ENCODE measurements around the gene SAT2.
"Not testable (repeated sequence)": the region's sequence is repeated elsewhere in the genome, so short reads cannot be mapped to it uniquely, and the experiment has no call there.

The SAT2 gene

GRCh38 chr17:7629939-7630571, 2.4 kb upstream of the SAT2 start, which contains the start of gene SHBG:
TSS of gene SHBG (plus strand) at chr17:7630135. CDS start at chr17:7630173, 38 bp downstream.
- H3K27ac ChIP-seq (ENCODE audit: low read depth, low read length) = no peak within 1 kb of the TSS
- no peaks in the 10 kb centered on the region for H3K36me3 ChIP-seq (ENCODE audit: control insufficient read depth, insufficient read depth, low read length)
- no peak within 1 kb of the TSS for H3K4me3 ChIP-seq (ENCODE audit: low read length)
- peaks cover 3% of the 10 kb centered on the region for H3K4me1 ChIP-seq (ENCODE audit: control insufficient read depth, insufficient read depth, low read length)
- no peak within 1 kb of the TSS for H3K9ac ChIP-seq (ENCODE audit: low read length)
- H3K27me3 ChIP-seq (ENCODE audit: control insufficient read depth, insufficient read depth, low read length) = no peaks in the 10 kb centered on the region

DNA sequence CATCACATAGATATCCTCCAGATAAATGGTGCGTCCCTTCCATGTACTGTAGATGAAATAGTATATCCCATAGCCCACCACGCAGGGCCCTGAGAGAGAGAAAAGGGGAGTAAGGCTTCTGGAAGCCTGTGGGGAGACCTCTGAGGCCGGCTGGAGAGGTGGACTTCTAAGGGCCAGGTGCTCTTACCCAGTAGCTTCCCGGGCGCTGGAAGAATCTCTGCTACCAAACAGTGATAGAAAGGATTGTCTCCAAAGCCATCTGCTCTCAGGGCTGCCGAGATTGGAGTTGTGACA, 718 bp downstream of the SAT2 start:
- H3K27ac ChIP-seq (ENCODE audit: low read depth, low read length) = peak overlapping the region; percentile 95
- H3K9ac ChIP-seq (ENCODE audit: low read length) = peak overlapping the region; percentile 88
- H3K36me3 ChIP-seq (ENCODE audit: control insufficient read depth, insufficient read depth, low read length) = no peaks in the 10 kb centered on the region
- H3K27me3 ChIP-seq (ENCODE audit: control insufficient read depth, insufficient read depth, low read length) = no peaks in the 10 kb centered on the region
- peak overlapping the region; percentile 81 for H3K4me3 ChIP-seq (ENCODE audit: low read length)
- H3K4me1 ChIP-seq (ENCODE audit: control insufficient read depth, insufficient read depth, low read length) = peaks cover 3% of the 10 kb centered on the region

- Histone ChIP-seq H3K36me3 (ENCODE audit: control insufficient read depth, insufficient read depth, low read length) (no peaks in the 10 kb centered on the region), H3K27me3 (ENCODE audit: control insufficient read depth, insufficient read depth, low read length) (no peaks in the 10 kb centered on the region), H3K4me1 (ENCODE audit: control insufficient read depth, insufficient read depth, low read length) (peaks cover 3% of the 10 kb centered on the region), H3K4me3 (ENCODE audit: low read length) (no peak overlapping the region), H3K9ac (ENCODE audit: low read length) (no peak overlapping the region), H3K27ac (ENCODE audit: low read depth, low read length) (no peak overlapping the region)
These were observed 1.3 kb downstream of the SAT2 start for GRCh38 chr17:7626307-7626706.

- H3K4me1 ChIP-seq (ENCODE audit: control insufficient read depth, insufficient read depth, low read length); H3K9ac ChIP-seq (ENCODE audit: low read length); H3K4me3 ChIP-seq (ENCODE audit: low read length); H3K36me3 ChIP-seq (ENCODE audit: control insufficient read depth, insufficient read depth, low read length); H3K27me3 ChIP-seq (ENCODE audit: control insufficient read depth, insufficient read depth, low read length); H3K27ac ChIP-seq (ENCODE audit: low read depth, low read length): not testable (repeated sequence)
These were observed 1.9 kb downstream of the SAT2 start for GRCh38 chr17:7625749-7626148.

DNA sequence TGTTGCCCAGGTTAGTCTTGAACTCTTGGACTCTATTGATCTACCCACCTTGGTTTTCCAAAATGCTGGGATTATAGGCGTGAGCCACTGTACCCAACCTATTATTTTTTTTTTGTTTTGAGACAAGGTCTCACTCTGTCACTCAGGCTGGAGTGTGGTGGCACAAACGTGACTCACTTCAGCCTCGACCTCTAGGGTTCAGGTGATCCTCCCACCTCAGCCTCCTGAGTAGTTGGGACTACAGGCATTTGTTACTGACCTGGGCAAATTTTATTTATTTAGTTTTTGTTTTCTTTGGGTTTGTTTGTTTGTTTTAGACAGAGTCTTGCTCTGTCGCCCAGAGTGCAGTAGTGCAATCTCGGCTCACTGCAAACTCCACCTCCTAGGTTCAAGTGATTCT, 4.0 kb downstream of the SAT2 start:
- Histone ChIP-seq H3K4me1 (ENCODE audit: control insufficient read depth, insufficient read depth, low read length) (peaks cover 3% of the 10 kb centered on the region), H3K27ac (ENCODE audit: low read depth, low read length) (no peak overlapping the region), H3K36me3 (ENCODE audit: control insufficient read depth, insufficient read depth, low read length) (no peaks in the 10 kb centered on the region), H3K9ac (ENCODE audit: low read length) (no peak overlapping the region), H3K27me3 (ENCODE audit: control insufficient read depth, insufficient read depth, low read length) (no peaks in the 10 kb centered on the region), H3K4me3 (ENCODE audit: low read length) (no peak overlapping the region)

GRCh38 chr17:7620835-7621234, 6.8 kb downstream of the SAT2 start:
- H3K4me3 ChIP-seq (ENCODE audit: low read length) = no peak overlapping the region
- no peaks in the 10 kb centered on the region for H3K4me1 ChIP-seq (ENCODE audit: control insufficient read depth, insufficient read depth, low read length)
- no peaks in the 10 kb centered on the region for H3K27me3 ChIP-seq (ENCODE audit: control insufficient read depth, insufficient read depth, low read length)
- no peak overlapping the region for H3K27ac ChIP-seq (ENCODE audit: low read depth, low read length)
- H3K9ac ChIP-seq (ENCODE audit: low read length) = no peak overlapping the region
- no peaks in the 10 kb centered on the region for H3K36me3 ChIP-seq (ENCODE audit: control insufficient read depth, insufficient read depth, low read length)

- Histone ChIP-seq H3K4me1 (ENCODE audit: control insufficient read depth, insufficient read depth, low read length) (peaks cover 2% of the 10 kb centered on the region), H3K36me3 (ENCODE audit: control insufficient read depth, insufficient read depth, low read length) (no peaks in the 10 kb centered on the region), H3K27me3 (ENCODE audit: control insufficient read depth, insufficient read depth, low read length) (no peaks in the 10 kb centered on the region), H3K9ac (ENCODE audit: low read length) (no peak overlapping the region), H3K27ac (ENCODE audit: low read depth, low read length) (no peak overlapping the region), H3K4me3 (ENCODE audit: low read length) (no peak overlapping the region)
These were observed 9.0 kb downstream of the SAT2 start for GRCh38 chr17:7618608-7619007.

GRCh38 chr17:7615265-7615747, 12.3 kb downstream of the SAT2 start:
- peak overlapping the region; percentile 77 for H3K27ac ChIP-seq (ENCODE audit: low read depth, low read length)
- peak overlapping the region; percentile 61 for H3K4me3 ChIP-seq (ENCODE audit: low read length)
- no peaks in the 10 kb centered on the region for H3K27me3 ChIP-seq (ENCODE audit: control insufficient read depth, insufficient read depth, low read length)
- H3K9ac ChIP-seq (ENCODE audit: low read length) = no peak overlapping the region
- H3K36me3 ChIP-seq (ENCODE audit: control insufficient read depth, insufficient read depth, low read length) = no peaks in the 10 kb centered on the region
- H3K4me1 ChIP-seq (ENCODE audit: control insufficient read depth, insufficient read depth, low read length) = peaks cover 18% of the 10 kb centered on the region

- Histone ChIP-seq H3K4me1 (ENCODE audit: control insufficient read depth, insufficient read depth, low read length) (peaks cover 18% of the 10 kb centered on the region), H3K27ac (ENCODE audit: low read depth, low read length) (peak within 1 kb of the TSS; percentile 83), H3K36me3 (ENCODE audit: control insufficient read depth, insufficient read depth, low read length) (no peaks in the 10 kb centered on the region), H3K9ac (ENCODE audit: low read length) (peak within 1 kb of the TSS; percentile 77), H3K27me3 (ENCODE audit: control insufficient read depth, insufficient read depth, low read length) (no peaks in the 10 kb centered on the region), H3K4me3 (ENCODE audit: low read length) (peak within 1 kb of the TSS; percentile 93)
These were observed 13.0 kb downstream of the SAT2 start, which contains the start of gene FXR2 for GRCh38 chr17:7614425-7615264. TSS of gene FXR2 (minus strand) at chr17:7614897. CDS start at chr17:7614532, 365 bp downstream.

GRCh38 chr17:7613769-7614424, 13.7 kb downstream of the SAT2 start:
- Histone ChIP-seq H3K4me1 (ENCODE audit: control insufficient read depth, insufficient read depth, low read length) (peaks cover 18% of the 10 kb centered on the region), H3K27ac (ENCODE audit: low read depth, low read length) (peak overlapping the region; percentile 83), H3K27me3 (ENCODE audit: control insufficient read depth, insufficient read depth, low read length) (no peaks in the 10 kb centered on the region), H3K9ac (ENCODE audit: low read length) (peak overlapping the region; percentile 77), H3K4me3 (ENCODE audit: low read length) (peak overlapping the region; percentile 93), H3K36me3 (ENCODE audit: control insufficient read depth, insufficient read depth, low read length) (no peaks in the 10 kb centered on the region)

GRCh38 chr17:7612294-7612640, 15.4 kb downstream of the SAT2 start:
- no peaks in the 10 kb centered on the region for H3K36me3 ChIP-seq (ENCODE audit: control insufficient read depth, insufficient read depth, low read length)
- no peak overlapping the region for H3K9ac ChIP-seq (ENCODE audit: low read length)
- peaks cover 18% of the 10 kb centered on the region for H3K4me1 ChIP-seq (ENCODE audit: control insufficient read depth, insufficient read depth, low read length)
- no peaks in the 10 kb centered on the region for H3K27me3 ChIP-seq (ENCODE audit: control insufficient read depth, insufficient read depth, low read length)
- no peak overlapping the region for H3K4me3 ChIP-seq (ENCODE audit: low read length)
- no peak overlapping the region for H3K27ac ChIP-seq (ENCODE audit: low read depth, low read length)

DNA sequence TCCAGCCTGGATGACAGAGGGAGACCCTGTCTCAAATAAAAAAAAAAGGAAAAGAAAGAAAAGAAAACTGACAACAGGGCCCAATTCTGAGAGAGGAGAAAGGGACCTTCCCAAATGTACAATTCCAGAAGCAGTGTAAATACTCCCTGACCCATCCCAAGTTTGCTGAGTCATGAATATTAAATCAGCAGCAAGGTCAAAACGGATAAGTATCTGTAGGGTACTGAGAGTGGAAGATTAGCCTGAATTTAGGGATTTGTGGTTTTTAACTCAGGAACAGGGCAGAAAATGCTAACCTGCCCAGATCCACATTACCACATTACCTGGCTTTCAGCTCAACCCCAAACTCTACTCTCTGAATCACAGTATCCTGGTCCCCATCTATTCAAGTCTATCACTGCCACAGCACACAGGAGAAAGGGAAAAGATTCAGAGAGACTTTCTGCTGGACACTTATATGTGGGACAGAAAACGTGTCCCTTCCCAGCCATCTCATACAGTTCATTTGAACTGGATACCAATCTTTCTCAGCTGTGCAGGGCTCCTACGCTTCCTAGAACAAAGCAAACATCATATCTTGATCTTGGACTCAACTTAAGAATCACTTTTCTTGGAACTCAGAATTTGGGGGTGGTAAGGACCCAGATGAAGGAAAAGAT, 15.9 kb downstream of the SAT2 start:
- Histone ChIP-seq H3K27ac (ENCODE audit: low read depth, low read length) (no peak overlapping the region), H3K27me3 (ENCODE audit: control insufficient read depth, insufficient read depth, low read length) (no peaks in the 10 kb centered on the region), H3K4me3 (ENCODE audit: low read length) (no peak overlapping the region), H3K9ac (ENCODE audit: low read length) (no peak overlapping the region), H3K4me1 (ENCODE audit: control insufficient read depth, insufficient read depth, low read length) (peaks cover 18% of the 10 kb centered on the region), H3K36me3 (ENCODE audit: control insufficient read depth, insufficient read depth, low read length) (no peaks in the 10 kb centered on the region)
